ENCODE results near the gene KRTAP3-3.

GRCh38 chr17:40980117-40980516, 13.8 kb downstream of the KRTAP3-3 start:
- TF ChIP-seq CTCF (IDR thresholded peaks at IDR 0.05; ENCODE audit: low read length) (no peak), EZH2 (optimal IDR thresholded peaks at IDR 0.05; ENCODE audit: low read depth, low read length) (no peak), EZH2phosphoT487 (IDR thresholded peaks at IDR 0.05; ENCODE audit: low read length) (no peak)
